DOHH2 (cell line): ENCODE data around the gene CRYBA4.

Experiments used
- H3F3A ChIP-seq: fragments of 200-600 bp; sonication (generic), shearing (Covaris generic); 2 replicates; pipeline ENCODE4 v1.6.0; 2016; ENCODE audit warnings: antibody characterized with exemption, mild to moderate bottlenecking; ENCODE audit not compliant: control insufficient read depth, insufficient read depth
- H3K27ac ChIP-seq: fragments of 200-600 bp; sonication (generic); 2 replicates; pipeline ENCODE4 v1.5.1; 2014; ENCODE audit warnings: low read depth, mild to moderate bottlenecking, low read length, moderate library complexity
- H3K27me3 ChIP-seq: fragments of 200-600 bp; sonication (generic); 2 replicates; pipeline ENCODE4 v1.6.1; 2014; ENCODE audit warnings: mild to moderate bottlenecking, low read length, mixed read lengths; ENCODE audit not compliant: control insufficient read depth
- H3K36me3 ChIP-seq: fragments of 200-600 bp; sonication (generic); 2 replicates; pipeline ENCODE4 v1.6.1; 2014; ENCODE audit warnings: mild to moderate bottlenecking, low read length, moderate library complexity, mixed read lengths; ENCODE audit not compliant: control insufficient read depth
- H3K4me1 ChIP-seq: fragments of 200-600 bp; sonication (generic); 2 replicates; pipeline ENCODE4 v1.6.1; 2014; ENCODE audit warnings: mild to moderate bottlenecking, low read length, mixed read lengths; ENCODE audit not compliant: control insufficient read depth
- H3K4me2 ChIP-seq: fragments of 200-600 bp; sonication (generic); 2 replicates; pipeline ENCODE4 v1.6.0; 2014; ENCODE audit warnings: mild to moderate bottlenecking, low read length, moderate library complexity
- H3K4me3 ChIP-seq: fragments of 200-600 bp; sonication (generic); 2 replicates; pipeline ENCODE4 v1.5.1; 2014; ENCODE audit warnings: mild to moderate bottlenecking, low read length, mixed read lengths
- H3K79me2 ChIP-seq: fragments of 200-600 bp; sonication (generic); 2 replicates; pipeline ENCODE4 v1.6.1; 2014; ENCODE audit warnings: mild to moderate bottlenecking, low read length, mixed read lengths; ENCODE audit not compliant: control insufficient read depth
- H3K9me2 ChIP-seq: fragments of 200-600 bp; sonication (generic); replicated peaks from 2 replicates; pipeline ENCODE4 v1.6.1; 2014; ENCODE audit warnings: mild to moderate bottlenecking, low read length, mixed read lengths; ENCODE audit not compliant: control insufficient read depth
- H3K9me3 ChIP-seq: fragments of 200-600 bp; sonication (generic); 2 replicates; pipeline ENCODE4 v1.6.1; 2014; ENCODE audit warnings: antibody characterized with exemption, low read length, mixed read lengths; ENCODE audit not compliant: control insufficient read depth, insufficient read depth
- H4K20me1 ChIP-seq: fragments of 200-600 bp; sonication (generic); 2 replicates; pipeline ENCODE4 v1.6.0; 2014; ENCODE audit warnings: low read depth, mild to moderate bottlenecking, antibody characterized with exemption, low read length, moderate library complexity; ENCODE audit not compliant: control insufficient read depth, insufficient read depth
- CTCF ChIP-seq: fragments of 200-600 bp; sonication (generic); IDR thresholded peaks from one replicate; pipeline ENCODE4 v1.5.1; 2014; ENCODE audit warnings: antibody characterized with exemption, mild to moderate bottlenecking, low read depth, low read length; ENCODE audit not compliant: poor library complexity, severe bottlenecking
- EZH2phosphoT487 ChIP-seq: fragments of 200-600 bp; sonication (generic); IDR thresholded peaks from 2 replicates; pipeline ENCODE4 v1.6.1; 2017; ENCODE audit warnings: borderline replicate concordance, mild to moderate bottlenecking, antibody characterized with exemption, low read length, moderate library complexity, mixed read lengths

Gene CRYBA4

GRCh38 chr22:26584010-26584409 is 37.8 kb upstream of the CRYBA4 start:
- Histone ChIP-seq H3K9me3 (no peaks in the 10 kb centered on the region), H3K79me2 (peaks cover 95% of the 10 kb centered on the region), H3K36me3 (peaks cover 54% of the 10 kb centered on the region), H3K27ac (no peak overlapping the region), H3K4me3 (no peak overlapping the region), H4K20me1 (peaks cover 7% of the 10 kb centered on the region; the same call in 1 of the 2 replicates), H3K4me2 (no peak overlapping the region), H3F3A (peaks cover 14% of the 10 kb centered on the region; the same call in 1 of the 2 replicates), H3K27me3 (no peaks in the 10 kb centered on the region), H3K4me1 (peaks cover 74% of the 10 kb centered on the region), H3K9me2 (no peaks in the 10 kb centered on the region)
- TF ChIP-seq EZH2phosphoT487 = no peak
- no peak for TF ChIP-seq CTCF

DNA sequence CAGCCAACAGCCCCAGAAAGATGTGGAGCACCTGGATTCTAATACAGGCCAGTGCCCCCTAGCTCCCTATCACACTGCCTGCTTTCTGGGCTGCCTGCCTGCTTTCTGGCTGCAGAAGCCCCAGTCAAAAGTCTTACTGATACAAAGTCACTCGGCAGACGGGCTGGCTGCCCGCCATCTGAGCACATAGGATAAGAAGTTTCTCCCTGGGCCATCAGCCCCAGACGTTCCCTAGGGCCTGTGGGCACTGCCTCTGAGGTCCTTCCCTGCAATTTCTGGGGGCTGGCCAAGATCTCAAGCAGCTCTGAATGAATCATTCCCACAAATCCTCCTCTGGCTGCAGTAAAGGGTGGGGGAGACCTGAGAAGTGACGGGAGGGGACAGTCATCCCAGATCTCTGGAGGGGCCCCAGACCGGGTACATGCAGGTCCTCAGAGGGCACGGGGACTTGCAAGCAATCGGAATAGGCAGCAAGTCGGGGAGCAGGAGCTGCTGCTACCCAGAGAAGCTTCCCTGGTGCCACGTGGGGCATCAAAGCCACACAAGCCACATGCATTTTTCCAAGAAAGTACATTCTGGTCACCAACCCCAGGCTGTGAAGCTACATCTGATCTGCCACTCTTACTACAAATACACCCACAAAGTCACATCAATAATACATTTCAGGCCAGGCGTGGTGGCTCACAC is 36.5 kb upstream of the CRYBA4 start:
- TF ChIP-seq CTCF (no peak), EZH2phosphoT487 (no peak)
- Histone ChIP-seq H3K4me2 (no peak overlapping the region), H3K79me2 (peaks cover 92% of the 10 kb centered on the region), H3F3A (peaks cover 11% of the 10 kb centered on the region; the same call in 1 of the 2 replicates), H3K27ac (no peak overlapping the region), H3K4me1 (peaks cover 66% of the 10 kb centered on the region), H3K9me2 (no peaks in the 10 kb centered on the region), H3K4me3 (no peak overlapping the region), H3K36me3 (peaks cover 55% of the 10 kb centered on the region), H3K9me3 (no peaks in the 10 kb centered on the region), H3K27me3 (no peaks in the 10 kb centered on the region), H4K20me1 (peaks cover 7% of the 10 kb centered on the region; the same call in 1 of the 2 replicates)

GRCh38 chr22:26586556-26587325 is 35.0 kb upstream of the CRYBA4 start:
- Histone ChIP-seq H3K9me3 (no peaks in the 10 kb centered on the region), H3K79me2 (peaks cover 80% of the 10 kb centered on the region), H4K20me1 (peaks cover 7% of the 10 kb centered on the region; the same call in 1 of the 2 replicates), H3K4me2 (peak overlapping the region; percentile 57), H3K27ac (peak overlapping the region; percentile 48), H3K4me3 (peak overlapping the region; percentile 50), H3K9me2 (no peaks in the 10 kb centered on the region), H3F3A (0 out of 2 replicates have a peak, but pooled peaks cover 10% of the 10 kb centered on the region), H3K27me3 (no peaks in the 10 kb centered on the region), H3K36me3 (peaks cover 42% of the 10 kb centered on the region), H3K4me1 (peaks cover 61% of the 10 kb centered on the region)
- TF ChIP-seq CTCF (no peak), EZH2phosphoT487 (no peak)
